ENCODE results near the gene DAB2IP.

GRCh38 chr9:121769939-121770338, 118.5 kb downstream of the DAB2IP start:
- TF ChIP-seq SP1 (IDR thresholded peaks at IDR 0.05) (no peak), BHLHE40 (IDR thresholded peaks at IDR 0.05; ENCODE audit: borderline replicate concordance) (no peak), FOXA1 (IDR thresholded peaks at IDR 0.05) (no peak), SUZ12 (IDR thresholded peaks at IDR 0.05) (no peak), FOXM1 (IDR thresholded peaks at IDR 0.05; ENCODE audit: borderline replicate concordance) (no peak), PKNOX1 (IDR thresholded peaks at IDR 0.05) (no peak), L3MBTL2 (conservative IDR thresholded peaks at IDR 0.05) (no peak), ELF4 (IDR thresholded peaks at IDR 0.05) (no peak), TARDBP (IDR thresholded peaks at IDR 0.05) (no peak), ARNT (IDR thresholded peaks at IDR 0.05) (no peak), FOXK2 (IDR thresholded peaks at IDR 0.05) (no peak), LEF1 (IDR thresholded peaks at IDR 0.05; ENCODE audit: borderline replicate concordance) (no peak)
